MV-4-11 (cell line): ENCODE results near the gene NCOA1.
"Not testable (repeated sequence)": the region's sequence is repeated elsewhere in the genome, so short reads cannot be mapped to it uniquely, and the experiment has no call there.

Experiments used
- DNase-seq: peaks from one replicate; lab custom pipeline; 2025; lab: John Stamatoyannopoulos, UW

Gene NCOA1

DNA sequence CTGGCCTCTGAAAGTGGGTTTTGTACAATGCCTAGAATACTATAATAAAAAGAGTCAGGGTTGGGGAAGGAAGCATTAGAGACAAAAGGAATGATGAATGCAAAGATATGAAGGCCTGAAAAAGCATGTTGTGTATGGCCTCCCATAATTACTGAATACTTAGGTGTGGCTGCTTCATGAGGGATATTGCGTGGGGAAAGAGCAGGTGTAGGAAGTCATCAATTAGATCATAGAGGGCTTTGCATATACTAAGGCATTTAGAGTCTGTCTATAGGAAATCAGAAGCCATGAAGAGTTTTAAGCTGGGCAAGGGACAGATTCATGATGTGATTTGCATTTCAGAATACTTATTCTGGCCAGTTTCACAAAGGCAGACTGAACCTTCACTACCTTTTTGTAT is 48.2 kb downstream of the NCOA1 start:
- no peak for DNase-seq

DNA sequence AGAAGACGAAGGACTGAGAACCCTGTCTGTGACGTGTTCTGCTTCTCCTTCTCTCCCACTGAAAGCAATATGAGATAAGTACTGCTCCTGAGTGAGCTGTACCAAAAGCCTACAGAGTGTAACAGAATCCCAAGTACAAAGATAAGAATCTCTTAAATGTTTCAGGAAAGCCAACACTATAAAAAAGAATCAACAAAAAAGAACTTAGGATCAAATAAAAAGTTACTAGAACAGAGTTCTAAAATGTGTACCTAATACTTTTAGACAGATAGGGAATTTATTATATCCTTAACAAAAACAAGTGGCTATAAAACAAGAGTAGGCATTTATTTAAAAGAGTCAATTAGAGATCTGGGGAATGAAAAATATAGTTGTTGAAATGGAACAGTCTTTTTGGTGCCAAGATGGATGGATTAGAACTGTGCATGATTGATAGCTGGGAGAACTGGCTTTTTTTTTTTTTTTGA is 49.0 kb downstream of the NCOA1 start:
- no peak for DNase-seq

DNA sequence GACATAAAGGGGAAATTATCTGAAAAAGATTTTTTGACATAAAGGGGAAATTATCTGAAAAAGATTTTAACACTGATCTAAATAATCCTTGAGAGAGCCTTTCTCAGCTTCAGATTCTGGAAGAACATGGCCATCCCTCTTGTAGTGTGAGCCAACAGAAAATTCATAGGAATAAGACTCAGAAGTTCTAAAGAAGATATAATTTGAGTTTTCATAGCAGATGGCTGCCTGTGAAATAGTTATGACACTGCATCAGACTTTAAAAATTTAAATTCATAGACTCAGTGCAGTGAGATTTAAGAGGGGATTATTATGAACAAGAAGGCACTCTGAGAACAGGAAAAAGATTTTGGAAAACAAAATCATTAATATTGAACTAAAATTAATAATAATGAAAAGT is 50.6 kb downstream of the NCOA1 start:
- no peak for DNase-seq

DNA sequence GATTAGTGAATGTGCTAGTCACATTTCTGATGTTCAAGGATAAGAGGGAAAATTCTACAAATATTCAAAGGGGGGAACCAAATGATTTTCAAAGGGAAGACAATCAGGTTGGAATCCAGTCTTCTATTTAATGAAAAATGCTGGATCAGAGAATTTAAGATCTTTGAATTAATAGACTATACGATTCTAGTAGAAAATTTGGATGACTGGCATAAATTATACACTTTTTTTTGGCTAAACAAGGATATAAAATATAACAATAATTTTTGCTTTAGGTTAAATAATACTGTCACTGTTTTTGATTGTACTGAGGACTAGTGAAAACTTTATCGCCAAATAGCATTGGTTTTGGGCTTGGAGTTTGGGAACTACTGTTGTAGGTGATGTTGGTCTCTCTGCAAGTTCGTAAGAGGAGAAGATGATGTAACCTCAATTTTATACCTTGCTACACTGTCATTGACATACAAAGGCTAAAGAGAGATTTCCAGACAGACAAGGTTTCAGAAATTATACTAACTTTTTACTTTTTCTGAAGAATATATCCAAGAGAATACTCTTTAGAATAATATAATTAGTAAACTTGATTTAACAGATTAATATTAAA is 51.3 kb downstream of the NCOA1 start:
- DNase-seq, result no peak

DNA sequence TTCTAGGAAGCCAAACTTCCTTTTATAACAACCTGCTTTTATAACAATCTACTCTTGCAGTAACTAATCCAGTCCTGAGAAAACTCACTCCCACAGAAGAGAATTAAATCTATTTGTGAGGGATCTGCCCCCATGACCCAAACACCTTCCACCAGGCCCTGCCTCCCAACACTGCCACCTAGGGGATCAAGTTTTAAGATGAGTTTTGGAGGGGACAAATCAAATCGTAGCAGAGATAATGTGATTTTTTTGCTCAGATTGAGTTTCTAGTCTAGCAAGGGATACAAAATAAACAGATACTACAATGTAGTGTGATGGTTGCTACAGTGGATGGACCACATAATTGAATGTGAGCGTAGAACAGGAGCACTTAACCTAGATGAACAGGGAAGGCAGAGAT is 52.2 kb downstream of the NCOA1 start:
- no peak for DNase-seq

DNA sequence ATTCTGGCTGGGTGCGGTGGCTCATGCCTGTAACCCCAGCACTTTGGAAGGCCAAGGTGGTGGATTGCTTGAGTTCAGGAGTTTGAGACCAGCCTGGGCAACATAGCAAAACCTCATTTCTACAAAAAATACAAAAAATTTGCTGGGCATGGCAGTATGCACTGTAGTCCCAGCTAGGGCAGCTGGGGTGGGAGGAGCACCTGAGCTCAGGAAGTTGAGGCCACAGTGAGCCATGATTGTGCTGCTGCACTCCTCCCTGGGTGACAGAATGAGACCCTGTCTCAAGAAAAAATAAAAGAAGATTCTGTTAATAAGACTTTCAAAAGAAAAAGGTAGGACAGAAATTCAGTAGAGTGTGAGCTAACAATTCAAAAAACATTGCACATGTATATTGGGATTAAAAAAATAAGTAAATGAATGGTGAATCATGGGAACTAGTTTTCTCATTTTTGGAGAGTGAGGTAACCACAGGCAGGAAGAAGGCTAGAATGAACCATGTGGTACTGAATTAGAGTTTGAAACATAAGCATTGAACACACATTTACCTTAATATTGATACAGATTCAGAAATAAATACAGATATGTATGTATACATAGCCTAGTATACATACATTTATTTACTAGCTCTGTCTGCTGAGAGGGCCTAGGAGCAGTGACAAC is 53.5 kb downstream of the NCOA1 start:
- DNase-seq, result no peak

DNA sequence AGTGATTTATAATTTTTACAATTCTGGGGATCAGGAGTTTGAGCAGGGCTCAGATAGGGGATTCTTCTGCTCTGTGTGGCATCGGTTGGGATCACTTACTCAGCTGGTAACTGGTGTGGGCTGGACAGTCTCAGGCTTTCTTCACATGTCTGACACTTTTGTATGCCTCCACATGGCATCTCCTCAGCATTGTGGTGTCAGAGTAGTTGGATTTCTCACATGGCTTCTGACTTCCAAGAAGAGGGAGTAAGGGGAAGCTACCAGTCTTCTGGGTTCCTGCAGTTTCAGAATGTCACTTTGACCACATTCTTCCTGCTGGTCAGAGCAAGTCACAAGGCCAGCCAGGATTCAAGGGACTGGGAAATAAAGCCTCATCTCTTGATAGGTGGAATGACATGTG is 55.6 kb downstream of the NCOA1 start:
- DNase-seq, result peak; percentile 7

DNA sequence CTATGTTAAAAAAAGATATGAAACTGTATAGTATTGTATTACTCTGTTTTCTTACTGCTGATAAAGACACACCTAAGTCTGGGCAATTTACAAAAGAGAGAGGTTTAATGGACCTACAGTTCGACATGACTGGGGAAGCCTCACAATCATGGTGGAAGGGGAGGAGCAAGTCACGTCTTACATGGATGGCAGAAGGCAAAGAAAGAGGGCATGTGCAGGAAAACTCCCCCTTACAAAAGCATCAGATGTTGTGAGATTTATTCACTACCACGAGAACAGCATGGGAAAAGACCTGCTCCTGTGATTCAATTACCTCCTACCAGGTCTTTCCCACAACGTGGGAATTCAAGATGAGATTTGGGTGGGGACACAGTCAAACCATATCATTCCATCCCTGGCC is 57.0 kb downstream of the NCOA1 start:
- DNase-seq, result no peak

DNA sequence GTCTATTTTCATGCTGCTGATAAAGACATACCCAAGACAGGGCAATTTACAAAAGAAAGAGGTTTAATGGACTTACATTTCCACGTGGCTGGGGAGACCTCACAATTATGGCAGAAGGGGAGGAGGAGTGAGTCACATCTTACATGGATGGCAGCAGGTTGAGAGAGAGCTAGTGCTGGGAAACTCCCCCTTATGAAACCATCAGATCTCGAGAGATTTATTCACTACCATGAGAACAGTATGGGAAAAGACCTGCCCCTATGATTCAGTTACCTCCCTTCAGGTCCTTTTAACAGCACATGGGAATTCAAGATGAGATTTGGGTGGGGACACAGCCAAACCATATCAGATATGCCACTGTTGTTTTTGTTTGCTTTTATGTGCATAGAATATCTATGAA is 59.2 kb downstream of the NCOA1 start:
- DNase-seq, result not testable (repeated sequence)

DNA sequence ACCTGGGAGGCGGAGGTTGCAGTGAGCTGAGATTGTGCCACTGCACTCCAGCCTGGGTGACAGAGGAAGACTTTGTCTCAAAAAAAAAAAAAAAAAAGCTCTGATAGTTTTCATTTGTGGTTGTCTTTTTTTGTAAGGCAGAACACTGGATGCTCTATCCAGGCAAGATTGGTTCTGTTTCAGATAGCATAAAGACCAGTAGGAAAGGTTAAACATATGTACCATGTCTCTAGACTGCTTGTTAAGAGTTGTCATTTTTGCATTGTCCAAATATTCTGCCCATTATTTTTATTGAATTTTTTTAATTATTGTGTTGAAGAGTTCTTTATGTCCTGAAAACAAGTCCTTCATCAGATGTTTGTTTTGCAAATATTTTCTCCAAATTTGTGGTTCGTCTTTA is 60.0 kb downstream of the NCOA1 start:
- no peak for DNase-seq

DNA sequence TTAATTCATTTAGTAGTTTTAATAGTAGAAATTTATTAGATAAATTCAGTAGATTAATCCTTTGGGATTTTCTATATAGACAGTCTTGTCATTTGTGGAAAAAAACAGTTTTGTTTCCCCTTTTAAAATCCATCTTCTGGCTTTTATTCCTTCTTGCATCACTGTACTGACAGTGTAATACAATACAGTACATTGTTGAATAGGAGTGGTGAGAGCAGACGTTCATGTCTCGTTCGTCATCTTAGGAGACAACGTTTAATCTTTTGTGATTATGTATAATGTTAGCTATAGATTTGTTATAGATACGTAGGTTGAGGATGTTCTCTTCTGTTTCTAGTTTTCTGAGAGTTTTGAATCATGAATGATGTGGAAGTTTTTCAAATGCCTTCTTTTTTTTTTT is 61.8 kb downstream of the NCOA1 start:
- no peak for DNase-seq

DNA sequence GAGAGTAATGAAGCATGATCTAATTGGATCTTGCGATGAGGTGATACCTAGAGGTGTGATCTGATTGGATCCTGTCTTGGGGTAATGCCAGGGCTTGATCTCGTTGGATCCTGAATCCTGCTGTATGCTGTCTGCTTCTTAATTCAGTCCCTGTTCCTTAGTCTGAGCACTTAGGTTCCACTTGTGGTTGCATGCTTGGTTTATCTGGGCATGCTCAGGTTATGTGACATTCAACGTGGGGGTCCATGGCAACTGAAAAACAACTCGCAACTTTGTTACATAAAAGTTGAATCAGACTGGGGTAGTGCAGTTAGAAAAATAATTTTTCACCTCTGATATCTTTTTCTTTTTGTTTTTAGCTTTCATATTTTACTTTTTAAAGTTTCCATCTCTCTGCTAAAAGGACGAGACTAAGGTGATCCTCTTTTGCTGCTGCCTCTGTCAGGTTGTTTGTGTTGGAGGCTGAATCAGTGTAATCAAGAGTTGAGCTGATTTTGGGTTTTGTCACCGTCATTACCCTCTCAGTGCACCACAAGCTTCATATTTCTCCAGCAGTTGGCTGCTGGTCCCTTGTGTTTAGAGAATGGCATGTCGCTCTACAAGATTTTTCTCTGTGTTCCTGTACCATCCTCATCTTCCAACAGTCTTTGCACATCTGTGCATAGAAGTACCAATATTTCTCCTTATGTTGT is 67.9 kb downstream of the NCOA1 start:
- DNase-seq, result no peak

DNA sequence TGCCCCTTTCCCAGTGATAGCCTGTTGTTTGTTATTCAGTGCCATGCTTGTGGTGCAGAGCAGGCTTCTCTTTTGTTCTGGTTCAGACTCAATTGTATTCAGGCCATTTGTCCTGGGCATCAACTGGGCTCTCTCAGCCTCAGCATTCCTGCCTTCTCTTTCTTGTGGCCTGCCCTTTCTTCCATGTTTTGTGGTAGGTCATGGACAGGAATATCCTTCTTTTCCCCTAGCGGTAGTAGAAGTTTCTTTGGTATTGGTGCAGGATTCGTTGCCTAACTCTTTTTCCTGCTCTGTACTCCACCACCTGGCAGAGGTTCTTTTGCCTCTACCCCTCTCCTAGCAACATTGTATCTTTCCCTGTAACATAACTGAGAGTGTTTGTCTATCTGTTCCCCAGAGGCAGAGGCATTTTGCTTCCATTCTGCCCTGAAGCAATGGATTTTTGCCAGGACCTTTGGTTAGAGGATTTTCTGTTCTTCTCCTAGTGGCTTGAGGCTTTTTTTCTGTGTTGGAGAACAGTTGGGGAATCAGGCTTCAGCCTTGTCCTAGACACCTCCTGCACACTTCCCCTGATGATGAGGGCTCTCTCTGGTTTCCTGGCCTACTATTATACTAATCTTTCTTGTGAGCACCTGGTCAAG is 68.5 kb downstream of the NCOA1 start:
- no peak for DNase-seq

DNA sequence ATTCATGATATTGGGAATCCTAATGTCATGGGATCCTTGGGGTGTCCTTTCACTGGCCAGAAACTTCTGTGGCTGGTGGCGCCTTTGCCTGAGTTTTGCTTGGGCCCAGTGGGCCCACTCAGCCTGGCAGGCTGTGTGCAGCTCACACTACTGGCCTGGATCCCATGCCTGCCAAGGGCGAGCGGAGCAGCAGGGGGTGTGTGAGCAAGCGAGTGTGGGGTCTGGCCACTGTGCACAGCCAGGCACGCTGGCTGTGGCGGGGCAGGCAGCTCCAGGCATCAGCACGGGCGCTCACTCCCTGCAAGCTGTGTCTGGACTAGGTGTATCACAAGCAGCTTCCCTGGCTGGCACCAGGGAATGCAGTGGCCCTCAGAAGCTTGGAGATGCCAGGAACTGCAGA is 74.5 kb downstream of the NCOA1 start:
- no peak for DNase-seq

DNA sequence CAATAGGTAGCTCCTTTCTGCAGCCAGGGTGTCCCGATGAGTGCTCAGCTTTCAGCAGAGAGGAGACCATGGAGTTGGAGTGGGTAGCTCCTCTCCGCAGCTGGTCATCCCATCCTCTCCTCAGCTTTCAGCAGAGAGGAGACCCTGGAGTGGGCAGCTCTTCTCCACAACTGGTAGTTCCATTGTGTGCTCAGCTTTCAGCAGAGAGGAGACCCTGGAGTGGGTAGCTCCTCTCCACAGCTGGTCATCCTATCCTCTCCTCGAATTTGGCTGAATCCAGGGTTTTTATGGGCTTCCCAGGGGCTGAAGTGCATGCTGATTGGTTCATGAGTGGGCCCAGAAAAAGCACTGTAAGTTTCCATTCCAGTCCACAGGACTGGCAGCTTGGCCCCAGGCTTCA is 75.2 kb downstream of the NCOA1 start:
- DNase-seq, result no peak

DNA sequence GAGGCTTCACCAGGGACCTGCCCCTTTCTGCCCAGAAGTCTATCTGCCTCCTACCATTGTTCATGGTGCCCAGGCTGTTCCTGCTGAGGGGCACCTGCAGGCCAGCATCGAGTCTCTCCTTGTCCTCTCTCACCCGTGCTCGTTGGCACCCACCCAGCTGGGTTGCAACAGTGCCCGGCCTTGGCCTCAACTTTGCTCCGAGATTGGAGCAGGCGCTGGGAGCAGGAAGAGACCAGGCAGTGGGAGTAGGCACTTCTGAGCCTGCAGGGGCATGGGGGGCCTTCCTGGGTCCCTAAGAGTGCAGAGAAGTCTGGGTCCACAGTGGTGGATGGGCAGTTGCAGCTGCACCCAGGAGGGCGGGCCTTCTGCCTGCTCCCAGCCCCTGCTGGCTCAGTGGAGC is 75.6 kb downstream of the NCOA1 start:
- DNase-seq, result no peak

DNA sequence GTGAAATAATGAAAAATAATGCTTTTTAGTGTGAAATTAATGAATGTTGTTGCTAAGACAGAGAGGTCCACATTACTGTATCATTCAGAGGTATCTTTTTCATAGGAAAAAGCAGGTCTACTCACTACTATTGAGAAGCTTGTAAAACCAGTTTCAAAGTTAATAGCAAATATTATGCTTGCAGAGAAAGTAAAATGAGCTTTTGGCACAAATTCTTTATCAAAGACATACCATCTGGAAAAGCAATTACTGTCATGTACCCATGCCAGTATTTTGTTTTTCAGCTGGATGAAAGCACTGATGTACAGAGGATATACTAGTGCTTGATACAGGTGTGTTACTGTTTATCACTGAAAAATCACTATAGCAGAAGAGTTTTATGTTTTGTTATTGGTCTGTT is 77.5 kb downstream of the NCOA1 start:
- DNase-seq, result no peak

DNA sequence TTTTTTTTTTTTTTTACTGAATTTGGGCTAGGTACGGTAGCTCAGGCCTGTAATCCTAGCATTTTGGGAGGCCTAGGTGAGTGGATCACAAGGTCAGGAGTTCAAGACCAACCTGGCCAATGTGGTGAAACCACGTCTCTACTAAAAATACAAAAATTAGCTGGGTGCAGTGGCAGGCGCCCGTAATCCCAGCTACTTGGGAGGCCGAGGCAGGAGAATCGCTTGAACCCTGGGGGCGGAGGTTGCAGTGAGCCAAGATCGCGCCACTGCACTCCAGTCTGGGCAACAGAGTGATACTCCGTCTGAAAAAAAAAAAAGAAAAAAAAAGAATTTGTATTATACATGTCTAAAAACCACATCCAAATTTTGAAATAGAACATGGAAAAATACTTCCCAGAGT is 78.5 kb downstream of the NCOA1 start:
- DNase-seq, result not testable (repeated sequence)

DNA sequence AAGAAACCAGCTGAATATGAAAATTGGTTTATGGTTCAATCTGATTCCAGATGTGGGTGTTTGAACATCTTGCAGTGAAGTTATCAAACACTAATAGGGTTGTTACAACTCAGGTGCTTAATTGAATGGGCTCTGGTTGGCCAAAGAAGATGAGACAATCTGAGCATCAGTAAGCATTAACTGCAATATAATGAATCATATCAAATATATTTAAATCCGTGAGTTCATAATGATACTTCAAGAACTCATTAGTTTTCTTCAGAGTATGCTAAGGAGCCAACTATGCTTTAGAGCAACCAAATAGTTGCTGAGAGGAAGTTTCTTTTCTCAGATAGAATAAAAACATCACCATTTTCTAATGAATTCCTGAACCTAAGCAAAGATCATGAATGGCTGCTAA is 79.2 kb downstream of the NCOA1 start:
- no peak for DNase-seq

DNA sequence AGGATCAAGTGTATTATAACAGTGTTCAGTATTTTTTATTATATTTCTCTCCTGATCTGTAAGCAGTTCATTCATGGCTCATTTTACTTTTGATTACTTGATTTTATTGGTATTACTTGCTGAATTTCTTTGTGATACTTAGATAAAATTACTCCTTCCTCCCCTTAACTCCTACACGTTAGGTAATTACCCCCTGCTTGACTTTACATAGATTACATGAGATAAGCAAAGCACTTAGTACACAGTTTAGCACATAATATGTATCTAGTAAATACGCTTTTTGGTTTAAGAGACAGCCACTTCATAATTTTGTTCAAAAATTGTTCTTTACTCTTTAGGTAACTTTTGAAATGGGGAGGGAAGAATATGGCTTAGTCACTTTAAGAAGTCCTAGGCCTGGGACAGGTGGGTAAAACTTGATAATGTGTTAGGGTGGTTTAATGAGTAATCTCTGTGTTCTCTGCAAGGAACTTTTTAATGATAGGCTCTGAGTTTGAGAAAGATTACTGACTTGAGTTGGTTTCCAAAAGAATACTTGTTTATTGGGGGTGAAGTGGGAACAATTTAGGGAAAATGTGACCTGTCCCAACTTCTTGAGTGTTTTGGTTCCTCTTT is 80.9 kb downstream of the NCOA1 start:
- no peak for DNase-seq

DNA sequence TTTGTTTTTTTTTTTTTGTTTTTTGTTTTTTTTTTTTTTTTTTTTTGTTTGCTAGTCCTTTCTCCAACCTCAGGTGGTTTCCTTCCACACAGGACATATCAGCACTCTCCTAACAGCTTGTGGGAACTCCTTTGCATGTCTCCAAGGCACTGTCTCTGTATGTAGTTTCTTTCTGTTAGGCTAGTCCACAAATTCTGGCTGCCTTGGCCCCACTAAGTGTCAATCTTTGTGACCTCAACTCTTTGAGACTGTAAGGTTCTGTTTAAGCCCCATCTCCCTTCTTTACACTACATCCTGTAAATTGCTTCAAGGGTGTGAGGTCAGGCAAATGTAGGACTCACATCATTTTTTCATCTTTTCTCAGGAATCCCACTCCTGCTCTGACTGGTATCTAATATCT is 85.1 kb downstream of the NCOA1 start:
- DNase-seq, result no peak

DNA sequence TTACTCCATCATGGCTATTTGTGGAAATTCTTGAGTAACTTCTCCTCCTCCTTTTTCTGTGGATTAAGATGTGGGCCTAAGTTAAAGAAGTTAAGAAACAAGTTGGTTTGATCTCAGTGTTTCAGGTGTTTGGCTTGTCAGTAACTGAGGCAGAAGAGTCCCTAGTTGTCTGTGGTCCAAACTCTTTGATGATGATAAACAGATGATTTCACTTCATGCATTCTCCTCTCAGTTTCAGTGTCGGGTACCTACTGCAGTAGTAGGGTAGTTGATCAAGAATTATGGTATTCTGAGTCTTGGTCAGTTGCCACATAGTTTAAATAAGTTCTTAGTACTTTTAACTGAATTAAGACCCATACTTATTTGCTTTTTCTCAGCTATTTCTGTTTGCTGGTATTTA is 85.6 kb downstream of the NCOA1 start:
- DNase-seq, result peak; percentile 21

DNA sequence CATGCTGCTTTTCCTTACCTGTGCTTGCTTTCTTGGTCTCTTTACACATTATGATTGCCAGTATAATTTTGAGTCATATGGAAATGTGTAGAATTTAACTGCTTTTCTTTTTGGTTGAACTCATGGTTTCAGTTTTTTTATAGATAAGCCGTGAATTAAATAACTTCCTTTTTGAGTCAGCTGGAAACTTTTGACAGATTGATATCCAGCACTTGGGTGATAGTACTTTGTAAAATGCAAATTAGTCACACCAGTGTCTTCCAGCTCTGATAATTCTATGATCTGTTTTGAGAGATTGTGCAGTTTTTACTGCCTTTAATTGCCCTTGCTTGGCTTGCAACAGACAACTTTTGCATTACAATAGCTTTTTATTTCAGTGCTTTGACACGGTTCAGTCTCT is 86.4 kb downstream of the NCOA1 start:
- DNase-seq, result peak; percentile 63
